Astrocyte of the spinal cord (primary cell): ENCODE measurements around the gene NDUFAF2.

Source experiments
- DNase-seq: peaks from one replicate; pipeline ENCODE4 v3.0.0; 2011; ENCODE audit warnings: low read depth, low spot score
- H3K4me3 ChIP-seq: 2 replicates; pipeline ENCODE4 v1.5.1; 2011; ENCODE audit warnings: low read depth, mild to moderate bottlenecking, low read length, moderate library complexity
- in situ Hi-C: cut with HindIII; loops from 2 replicates; pipeline ENCODE4 v1.10.0; 2017; ENCODE audit warnings: low sequenced_read_pairs
- TF ChIP-seq, protein P1 (sequence below): IDR thresholded peaks from 2 replicates; pipeline ENCODE4 v1.5.1; 2012; ENCODE audit warnings: low read depth, mild to moderate bottlenecking, low read length, inconsistent platforms

The NDUFAF2 gene

DNA sequence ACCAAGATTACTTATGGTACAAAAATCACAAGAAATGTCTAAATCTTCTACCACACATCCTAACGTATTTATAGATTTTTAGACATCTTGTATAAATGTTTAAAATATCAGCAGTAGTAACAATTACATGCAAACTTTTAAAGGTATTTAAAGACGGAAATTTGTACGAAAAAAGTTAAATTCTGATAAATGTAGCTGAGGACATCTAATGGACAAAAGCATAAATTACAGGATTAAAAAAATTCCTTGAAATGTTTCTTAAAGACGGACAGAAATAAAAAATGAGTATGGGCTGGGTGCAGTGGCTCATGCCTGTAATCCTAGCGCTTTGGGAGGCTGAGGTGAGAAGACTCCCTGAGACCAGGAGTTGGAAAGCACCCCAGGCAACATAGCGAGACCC is 16.0 kb upstream of the NDUFAF2 start:
- TF ChIP-seq, protein P1, sequence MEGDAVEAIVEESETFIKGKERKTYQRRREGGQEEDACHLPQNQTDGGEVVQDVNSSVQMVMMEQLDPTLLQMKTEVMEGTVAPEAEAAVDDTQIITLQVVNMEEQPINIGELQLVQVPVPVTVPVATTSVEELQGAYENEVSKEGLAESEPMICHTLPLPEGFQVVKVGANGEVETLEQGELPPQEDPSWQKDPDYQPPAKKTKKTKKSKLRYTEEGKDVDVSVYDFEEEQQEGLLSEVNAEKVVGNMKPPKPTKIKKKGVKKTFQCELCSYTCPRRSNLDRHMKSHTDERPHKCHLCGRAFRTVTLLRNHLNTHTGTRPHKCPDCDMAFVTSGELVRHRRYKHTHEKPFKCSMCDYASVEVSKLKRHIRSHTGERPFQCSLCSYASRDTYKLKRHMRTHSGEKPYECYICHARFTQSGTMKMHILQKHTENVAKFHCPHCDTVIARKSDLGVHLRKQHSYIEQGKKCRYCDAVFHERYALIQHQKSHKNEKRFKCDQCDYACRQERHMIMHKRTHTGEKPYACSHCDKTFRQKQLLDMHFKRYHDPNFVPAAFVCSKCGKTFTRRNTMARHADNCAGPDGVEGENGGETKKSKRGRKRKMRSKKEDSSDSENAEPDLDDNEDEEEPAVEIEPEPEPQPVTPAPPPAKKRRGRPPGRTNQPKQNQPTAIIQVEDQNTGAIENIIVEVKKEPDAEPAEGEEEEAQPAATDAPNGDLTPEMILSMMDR: no peak
- H3K4me3 ChIP-seq: no peak overlapping the region
- DNase-seq: peak; percentile 13
- in situ Hi-C loops: no loop called here

DNA sequence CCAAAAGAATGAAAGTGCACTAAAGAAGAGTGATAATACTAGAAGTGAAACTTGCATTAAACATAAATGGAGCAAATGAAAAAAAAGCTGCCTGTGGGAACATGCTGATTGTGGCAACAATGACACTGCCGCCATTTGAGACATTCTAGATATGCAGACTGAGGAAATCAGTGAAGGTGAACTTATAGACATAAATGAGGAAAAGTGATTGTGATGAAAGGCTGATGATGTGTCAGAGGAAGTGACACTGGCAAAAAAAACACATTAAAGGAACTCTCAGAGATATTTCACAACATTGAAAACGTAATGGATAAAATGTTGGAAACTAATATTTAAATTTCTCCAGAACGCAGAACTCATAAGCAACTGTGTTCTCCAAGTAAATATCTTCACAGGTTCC is 1.4 kb upstream of the NDUFAF2 start:
- in situ Hi-C loops: no loop called here
- no peak for DNase-seq
- H3K4me3 ChIP-seq: no peak overlapping the region

DNA sequence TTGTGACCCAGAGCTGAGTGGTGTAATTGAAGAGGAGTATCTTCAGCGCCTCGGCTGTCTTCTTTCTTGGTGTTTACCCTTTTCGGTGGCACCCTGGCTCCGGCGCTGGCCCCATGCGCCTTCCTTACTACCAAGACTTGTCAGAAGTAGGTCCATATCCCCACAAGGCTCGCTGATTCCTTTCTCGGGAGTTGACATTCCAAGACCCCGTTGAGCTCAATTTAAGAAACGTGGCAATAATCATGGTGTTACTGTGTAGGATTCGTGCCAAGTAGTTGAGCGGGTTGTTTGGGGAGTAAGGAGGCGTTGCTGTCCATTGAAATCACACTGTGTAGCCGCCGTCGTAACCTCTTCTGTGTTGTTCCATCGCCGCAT is 795 bp downstream of the NDUFAF2 start:
- TF ChIP-seq, protein P1: no peak
- DNase-seq: peak; percentile 59
- in situ Hi-C loops: no loop called here
- H3K4me3 ChIP-seq: peak overlapping the region; percentile 85

More for the DNA sequence above, 1.4 kb upstream of the NDUFAF2 start:
- TF ChIP-seq, protein P1: no peak

DNA sequence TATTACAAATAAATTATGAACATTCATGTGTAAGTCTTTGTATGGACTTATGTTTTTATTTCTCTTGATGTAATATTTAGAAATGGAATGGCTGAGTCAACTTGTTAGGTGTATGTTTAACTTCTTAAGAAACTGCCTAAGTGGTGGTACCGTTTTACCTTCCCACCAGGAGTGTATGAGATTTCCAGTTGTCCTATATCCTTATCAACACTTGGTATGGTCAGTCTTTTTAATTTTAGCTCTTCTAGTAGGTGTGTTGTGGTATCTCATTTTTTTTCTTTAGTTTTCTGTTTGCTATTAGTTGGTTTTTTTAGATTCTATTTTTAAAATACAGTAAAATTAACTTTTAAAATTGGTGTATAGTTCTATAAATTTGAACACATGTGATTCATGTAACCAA is 3.7 kb downstream of the NDUFAF2 start:
- no peak overlapping the region for H3K4me3 ChIP-seq
- no peak for DNase-seq
- TF ChIP-seq, protein P1: no peak
- in situ Hi-C loops: no loop called here

DNA sequence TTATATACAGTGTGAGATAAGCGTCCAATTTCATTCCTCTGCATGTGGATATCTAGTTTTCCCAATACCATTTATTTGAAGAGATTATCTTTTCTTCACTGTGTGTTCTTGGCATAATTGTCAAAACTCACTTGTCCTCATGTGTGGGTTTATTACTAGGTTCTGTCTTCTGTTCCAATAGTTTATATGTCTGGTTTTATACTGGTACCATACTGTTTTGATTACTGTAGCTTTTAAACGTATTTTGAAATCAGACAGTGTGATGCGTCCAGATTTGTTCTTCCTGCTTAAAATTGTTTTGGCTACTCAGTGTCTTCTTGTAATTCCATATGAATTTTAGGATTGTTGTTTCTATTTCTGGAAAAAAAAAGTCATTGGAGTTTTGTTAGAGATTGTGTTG is 10.2 kb downstream of the NDUFAF2 start:
- DNase-seq: no peak
- TF ChIP-seq, protein P1: no peak
- in situ Hi-C loops: no loop called here
- no peak overlapping the region for H3K4me3 ChIP-seq

DNA sequence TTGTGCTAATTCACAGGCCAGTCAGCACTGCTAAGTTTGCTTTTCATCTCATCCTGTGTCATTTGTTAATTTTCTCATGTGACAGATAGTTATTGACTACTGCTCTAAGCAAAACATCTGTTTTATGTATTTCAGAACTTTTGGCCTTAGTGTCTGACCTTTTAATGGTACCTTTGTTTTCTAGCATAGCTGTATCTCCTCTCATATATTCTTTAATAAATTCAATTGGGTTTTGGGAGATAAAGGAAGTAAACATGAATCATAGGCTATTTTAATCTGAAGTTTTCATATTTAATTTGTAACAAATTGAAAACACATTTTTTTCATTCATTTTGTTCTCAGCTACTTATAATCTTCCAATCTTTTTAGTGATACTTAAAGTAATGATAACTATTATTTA is 13.1 kb downstream of the NDUFAF2 start:
- TF ChIP-seq, protein P1: no peak
- DNase-seq: no peak
- in situ Hi-C loops: no loop called here
- H3K4me3 ChIP-seq: no peak overlapping the region

DNA sequence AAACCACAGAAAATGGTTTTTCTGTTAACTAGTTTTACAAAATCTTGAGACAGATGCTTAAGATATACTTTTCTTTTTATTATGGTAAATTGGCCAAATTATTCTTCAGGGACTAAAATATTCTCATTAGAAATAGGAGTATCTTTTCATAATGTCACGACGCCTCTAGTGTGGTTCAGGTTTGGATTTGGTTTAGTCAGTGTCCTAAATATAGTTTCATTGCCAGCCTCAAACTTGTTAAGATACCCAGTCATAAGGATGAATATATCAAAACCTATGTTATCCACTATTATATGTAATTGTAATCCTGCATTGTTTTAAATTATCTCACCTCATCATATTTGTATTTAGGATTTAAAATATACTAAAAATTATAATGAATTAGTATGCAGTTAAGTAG is 13.7 kb downstream of the NDUFAF2 start:
- in situ Hi-C loops: no loop called here
- no peak overlapping the region for H3K4me3 ChIP-seq
- TF ChIP-seq, protein P1: no peak
- no peak for DNase-seq
